GM19238 (cell line): ENCODE measurements around the gene SHC4.
"Not testable (repeated sequence)": the region's sequence is repeated elsewhere in the genome, so short reads cannot be mapped to it uniquely, and the experiment has no call there.

Source experiments
- DNase-seq: peaks from one replicate; pipeline ENCODE4 v3.0.0; 2011; ENCODE audit warnings: low spot score; ENCODE audit not compliant: insufficient read length

SHC4 gene

DNA sequence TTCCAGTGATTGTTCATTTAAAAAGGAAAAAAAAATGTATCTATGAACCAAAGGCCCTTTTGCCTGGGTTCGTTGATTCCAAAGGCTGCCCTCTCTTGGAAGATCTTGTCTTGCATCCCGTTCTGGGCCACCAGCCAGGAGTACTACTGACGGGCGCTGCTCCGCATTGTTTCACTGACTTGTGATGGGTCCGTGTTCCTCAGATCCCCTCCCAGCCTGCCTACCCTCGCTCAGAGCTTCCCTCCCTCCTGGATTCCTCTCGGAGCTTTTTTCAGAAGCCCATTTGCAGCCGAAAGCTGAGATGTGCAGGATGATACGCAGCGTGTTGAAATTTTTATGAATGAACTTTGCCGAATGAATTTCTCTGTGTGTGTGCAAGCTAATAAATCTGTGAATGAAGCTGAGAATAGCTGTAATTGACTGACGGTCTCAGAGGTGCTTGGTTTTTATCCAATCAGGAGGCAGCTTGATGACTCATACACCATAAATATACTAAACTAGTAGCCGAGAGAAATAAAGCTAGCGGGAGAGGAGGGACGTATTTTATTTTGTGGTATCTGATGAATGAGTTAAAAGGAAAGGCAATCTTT lies at the start of gene SHC4:
Gene SHC4 (minus strand): TSS at position 396 of the 590 bp plus-strand sequence. CDS start 904 bp downstream, outside the sequence.
- peak; percentile 7 for DNase-seq

DNA sequence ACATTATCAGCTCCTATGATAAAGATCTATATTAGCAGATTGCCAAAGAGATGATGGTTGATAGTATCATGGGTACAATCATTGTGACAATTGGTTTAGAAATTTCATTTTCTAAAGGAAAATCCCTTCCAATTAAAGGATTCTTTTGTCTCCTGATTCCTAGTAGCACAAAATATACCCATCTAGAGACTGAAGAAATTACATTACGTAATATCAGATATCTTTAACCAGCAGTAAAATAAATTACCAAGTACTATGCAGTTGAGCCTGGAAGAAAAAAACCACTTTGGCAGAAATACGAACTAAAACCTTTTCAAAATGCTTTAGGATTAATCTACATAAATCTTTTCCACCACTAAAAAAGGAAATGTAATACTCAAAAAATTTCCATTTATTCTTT lies 35.6 kb upstream of the SHC4 start:
- DNase-seq: no peak

- DNase-seq: no peak
Observed at GRCh38 chr15:48996276-48996675, 32.6 kb upstream of the SHC4 start.

DNA sequence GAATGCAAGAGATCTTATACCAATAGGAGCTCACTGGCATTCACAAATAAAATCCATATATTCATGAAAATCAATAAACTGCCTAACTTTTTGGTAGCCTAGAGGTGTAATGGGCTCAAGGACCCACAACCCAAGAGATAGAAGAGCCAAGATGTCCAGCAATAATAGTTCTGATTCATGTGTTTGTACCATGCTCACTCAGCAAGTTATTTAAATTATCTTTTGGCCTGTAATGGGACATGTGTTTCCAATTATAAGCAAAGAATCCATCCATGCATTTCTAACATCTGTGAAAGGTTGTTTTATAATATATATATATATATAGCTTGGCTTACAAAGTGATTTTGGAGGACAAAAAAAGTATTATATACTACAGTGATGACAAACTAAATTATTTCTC lies 29.7 kb upstream of the SHC4 start:
- no peak for DNase-seq

DNA sequence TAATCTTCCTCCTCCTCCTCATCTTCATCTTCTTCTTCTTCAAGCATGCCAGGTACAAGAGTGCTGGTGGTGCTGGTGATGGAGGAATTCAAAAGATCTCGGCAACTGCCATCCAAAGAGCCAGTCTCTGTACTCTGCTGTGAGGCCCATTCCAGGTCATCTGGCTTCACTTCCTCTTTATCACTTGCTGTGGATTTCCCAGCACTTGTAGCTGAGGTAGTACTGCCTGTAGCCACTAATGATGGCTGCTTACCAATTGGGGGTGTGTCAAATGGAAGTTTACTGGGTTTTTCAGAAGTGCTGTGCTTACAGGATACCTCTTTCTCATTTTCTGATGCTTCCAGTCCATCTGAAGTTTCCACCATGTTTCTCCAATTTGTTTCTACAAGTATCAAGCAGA lies 28.8 kb upstream of the SHC4 start:
- no peak for DNase-seq

DNA sequence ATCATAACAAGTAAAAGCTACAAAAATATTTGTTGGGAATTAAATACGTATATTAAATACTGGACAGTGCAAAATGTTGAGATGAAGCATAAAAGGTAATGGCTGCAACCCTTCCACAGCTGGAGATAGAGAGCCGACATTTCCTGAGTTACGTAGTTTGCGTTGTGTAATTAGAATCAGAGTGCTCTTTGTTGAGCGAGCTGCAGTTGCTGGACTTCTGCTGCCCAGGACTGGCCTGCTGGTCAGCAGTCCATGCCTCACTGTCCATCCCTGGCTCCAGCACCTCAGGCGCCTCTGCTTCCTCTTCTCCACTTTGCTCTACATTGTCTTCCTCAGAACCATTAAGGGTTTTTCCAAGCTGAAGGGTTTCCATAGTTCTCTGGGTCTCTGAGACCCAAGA lies 28.4 kb upstream of the SHC4 start:
- no peak for DNase-seq

DNA sequence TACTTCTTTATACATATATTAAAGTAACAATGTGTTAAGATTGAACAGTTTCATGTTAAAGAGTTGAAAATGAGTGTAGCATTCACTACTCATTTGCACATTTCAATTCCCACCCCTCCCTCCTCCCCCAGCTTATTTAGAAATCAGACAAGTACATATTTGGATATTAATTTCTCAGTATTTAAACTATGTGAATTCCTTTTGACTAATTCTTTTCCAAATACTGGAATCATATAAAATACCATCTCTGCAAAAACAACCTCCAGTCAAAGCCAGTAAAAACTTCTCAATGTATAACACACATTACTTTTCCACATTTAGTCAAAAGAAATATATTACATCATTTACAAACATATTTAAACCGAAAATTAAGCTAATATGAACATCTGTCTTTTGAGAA lies 25.5 kb upstream of the SHC4 start:
- DNase-seq: no peak

DNA sequence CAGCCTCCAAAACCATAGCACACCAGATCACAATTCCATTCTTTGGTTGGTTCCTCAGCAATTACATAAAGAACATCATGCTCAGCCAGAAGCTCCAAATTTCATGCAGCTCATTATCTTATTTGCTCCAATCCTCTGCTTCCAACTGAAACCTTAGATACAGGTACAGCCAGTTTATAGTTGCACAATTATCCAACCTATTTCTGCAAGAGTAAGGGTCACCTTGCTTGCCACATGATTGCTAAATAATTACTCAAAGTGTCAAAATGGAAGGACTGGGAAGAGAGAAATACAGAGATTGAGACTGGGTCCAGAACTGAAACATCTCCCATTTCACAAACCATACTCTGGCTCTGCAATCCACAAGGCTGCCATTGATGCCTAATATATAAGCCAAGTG lies 23.4 kb upstream of the SHC4 start:
- no peak for DNase-seq

GRCh38 chr15:48986240-48986639 lies 22.5 kb upstream of the SHC4 start:
- DNase-seq: no peak

GRCh38 chr15:48985516-48985915 lies 21.8 kb upstream of the SHC4 start:
- no peak for DNase-seq

DNA sequence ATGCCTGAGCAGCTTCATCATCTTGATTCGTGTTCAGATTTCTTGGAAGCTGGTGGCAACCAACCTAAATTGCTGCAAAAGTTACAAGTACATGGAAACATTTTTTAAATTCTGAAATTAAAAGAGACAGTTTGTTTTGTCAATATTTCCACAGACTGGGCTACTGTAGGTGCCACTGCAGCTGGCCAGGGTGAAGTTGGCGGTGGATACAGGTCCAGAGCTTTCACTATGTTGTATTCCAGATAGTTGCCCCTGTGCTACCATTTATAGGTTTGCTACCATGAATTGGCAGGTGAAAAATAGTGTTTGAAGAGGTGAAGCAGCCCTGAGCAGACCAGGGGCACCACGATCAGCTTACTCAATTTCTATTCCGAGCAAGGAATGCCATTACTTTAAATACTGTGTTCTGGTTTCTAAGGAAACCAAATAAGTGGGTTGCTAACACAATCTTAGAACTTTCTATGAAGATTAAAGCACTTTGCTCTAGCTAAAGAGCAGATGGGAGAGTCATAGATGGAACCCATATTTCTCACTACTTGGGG lies 21.2 kb upstream of the SHC4 start:
- DNase-seq: no peak

DNA sequence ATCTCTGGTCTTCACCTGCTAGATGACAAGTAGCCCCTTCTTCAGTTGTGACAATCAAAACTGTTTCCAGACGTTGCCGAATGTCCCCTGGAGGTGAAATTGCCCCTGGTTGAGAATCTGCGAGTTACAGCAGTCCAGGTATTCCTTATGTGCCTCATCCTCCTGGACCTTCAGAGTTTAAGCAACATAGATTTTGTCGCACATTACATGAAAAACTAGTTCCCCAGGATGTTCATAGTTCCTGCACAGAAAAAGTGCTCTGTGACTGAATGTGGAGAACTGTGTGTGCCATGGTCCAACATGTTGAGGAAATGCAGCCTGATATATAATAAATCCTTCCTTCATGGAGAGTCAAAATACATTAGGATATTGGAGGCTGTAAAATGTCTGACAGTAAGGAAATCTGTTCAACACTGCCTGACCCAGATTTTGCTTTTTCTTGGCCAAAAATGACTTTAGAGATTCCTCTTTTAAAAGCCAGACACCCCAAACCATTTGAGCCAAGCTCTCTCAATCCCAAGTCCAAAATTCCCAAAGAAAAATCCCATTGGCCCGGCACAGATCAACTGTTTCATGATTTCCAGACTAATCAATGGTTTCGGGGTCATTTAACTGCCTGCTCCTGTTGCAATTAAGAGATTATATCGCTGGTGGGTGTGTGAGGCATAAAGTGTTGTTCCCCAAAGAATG lies 20.4 kb upstream of the SHC4 start:
- DNase-seq: no peak

GRCh38 chr15:48983300-48983699 lies 19.6 kb upstream of the SHC4 start:
- DNase-seq: no peak

GRCh38 chr15:48981941-48982340 lies 18.2 kb upstream of the SHC4 start:
- DNase-seq: no peak

GRCh38 chr15:48978638-48979037 lies 14.9 kb upstream of the SHC4 start:
- DNase-seq: no peak

DNA sequence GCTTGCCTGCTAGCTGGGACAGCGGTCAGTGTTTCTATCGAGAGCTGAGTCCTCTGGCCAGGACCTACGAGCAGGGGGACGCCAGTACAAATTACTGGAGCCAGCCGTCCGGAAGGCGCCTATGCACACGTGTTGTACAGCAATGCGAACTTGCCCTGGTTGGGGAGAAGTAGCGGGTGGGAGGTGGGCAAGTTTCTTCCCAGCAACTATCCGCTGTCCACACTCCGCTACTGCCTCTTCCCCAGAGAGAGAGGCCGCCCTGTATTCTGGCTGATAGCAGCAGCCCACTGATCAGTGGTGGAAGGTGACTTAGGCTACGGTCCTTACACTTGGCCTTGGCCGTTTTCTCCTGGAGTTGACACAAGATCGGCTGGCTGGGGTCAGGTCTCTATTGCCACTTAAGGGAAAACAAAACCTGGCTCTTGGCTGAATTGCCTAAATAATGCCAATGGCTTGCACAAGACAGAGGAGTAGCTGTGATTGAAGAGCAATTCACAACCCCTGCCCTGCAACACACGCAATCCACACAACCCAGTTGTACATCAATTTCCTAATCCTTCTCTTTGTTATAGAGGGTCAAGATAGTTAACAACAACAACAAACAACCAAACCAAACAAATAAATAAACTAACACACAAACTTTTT lies 12.8 kb upstream of the SHC4 start:
- DNase-seq: no peak

DNA sequence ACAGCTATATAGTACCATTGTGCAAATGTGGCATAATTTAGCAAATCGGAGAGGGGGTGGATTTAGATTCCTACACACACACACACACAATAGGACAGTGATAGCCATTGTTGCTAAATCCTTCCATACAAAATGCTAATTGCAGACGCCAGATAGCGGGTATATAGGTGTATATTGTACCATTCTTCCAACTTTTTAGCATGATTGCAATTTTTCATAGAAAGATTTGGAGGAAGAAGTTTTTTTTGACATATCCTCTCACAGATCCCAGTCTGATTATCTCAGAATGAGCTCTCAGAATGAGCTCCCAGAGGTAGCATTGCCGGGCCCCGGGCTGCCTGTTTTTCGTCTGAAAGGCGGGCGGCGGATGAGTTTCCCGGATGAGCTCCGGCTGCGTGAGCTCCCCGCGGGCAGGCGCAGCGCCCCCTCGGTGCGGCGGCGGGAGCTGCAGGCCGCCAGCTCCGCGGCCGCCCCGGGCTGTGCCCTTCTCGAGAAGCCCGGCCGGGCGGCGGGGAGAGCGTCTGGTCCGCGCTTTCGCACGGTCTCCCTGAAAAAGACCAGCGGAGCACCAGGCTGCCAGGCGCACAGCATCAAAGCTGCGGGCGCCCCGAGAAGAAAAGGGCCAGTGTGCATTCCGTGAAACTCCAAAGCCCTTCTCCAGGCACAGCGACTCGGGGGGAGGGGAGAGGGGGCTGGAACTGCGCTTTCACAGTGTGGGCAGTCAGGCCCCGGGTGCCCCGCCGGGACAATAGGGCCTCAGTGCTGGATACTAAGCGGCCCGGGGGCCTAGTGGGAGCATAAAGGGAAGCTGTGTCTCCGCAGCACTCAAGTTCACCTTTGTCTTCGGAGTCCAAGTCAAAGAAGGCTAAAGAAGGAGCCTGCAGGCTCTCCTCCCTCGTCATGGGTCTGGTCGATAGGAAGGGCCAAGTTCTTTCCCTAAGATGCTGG lies 12.0 kb upstream of the SHC4 start:
- DNase-seq: peak; percentile 75

- DNase-seq: no peak
Observed at GRCh38 chr15:48974882-48975281, 11.2 kb upstream of the SHC4 start.

DNA sequence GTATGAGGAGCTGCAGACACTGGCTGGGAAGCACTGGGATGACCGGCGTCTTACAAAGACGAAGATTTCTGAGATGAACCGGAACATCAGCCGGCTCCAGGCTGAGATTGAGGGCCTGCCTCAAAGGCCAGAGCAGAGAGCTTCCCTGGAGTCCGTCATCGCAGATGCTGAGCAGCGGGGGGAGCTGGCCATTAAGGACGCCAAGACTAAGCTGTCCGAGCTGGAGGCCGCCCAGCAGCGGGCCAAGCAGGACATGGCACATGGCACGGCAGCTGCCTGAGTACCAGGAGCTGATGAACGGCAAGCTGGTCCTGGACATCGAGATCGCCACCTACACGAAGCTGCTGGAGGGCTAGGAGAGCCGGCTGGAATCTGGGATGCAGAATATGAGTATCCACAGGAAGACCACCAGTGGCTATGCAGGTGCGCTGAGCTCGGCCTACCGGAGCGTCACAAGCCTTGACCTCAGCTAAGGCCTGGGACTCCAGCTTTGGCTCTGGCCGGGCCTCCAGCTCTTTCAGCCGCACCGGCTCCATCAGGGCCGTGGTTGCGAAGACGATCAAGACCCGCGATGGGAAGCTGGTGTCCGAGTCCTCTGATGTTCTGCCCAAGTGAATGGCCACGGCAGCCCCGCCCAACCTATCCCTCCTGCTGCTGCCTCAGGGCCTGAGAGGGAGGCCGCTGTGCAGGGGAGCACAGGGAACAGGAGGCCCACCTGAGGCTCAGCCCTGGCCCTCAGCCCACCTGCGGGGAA lies 9.2 kb upstream of the SHC4 start:
- DNase-seq: no peak

DNA sequence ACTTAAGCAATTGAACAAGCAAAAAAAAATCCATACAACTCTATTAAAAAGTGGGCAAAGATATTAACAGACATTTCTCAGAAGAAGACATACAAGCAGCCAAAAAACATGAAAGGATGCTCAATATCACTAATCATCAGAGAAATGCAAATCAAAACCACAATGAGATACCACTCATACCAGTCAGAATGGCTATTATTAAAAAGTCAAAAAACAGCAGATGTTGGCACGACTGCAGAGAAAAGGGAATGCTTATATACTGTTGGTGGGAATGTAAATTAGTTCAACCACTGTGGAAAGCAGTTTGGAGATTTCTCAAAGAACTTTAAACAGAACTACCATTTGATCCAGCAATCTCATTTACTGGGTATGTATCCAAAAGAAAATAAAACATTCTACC lies 7.2 kb upstream of the SHC4 start:
- DNase-seq: not testable (repeated sequence)

DNA sequence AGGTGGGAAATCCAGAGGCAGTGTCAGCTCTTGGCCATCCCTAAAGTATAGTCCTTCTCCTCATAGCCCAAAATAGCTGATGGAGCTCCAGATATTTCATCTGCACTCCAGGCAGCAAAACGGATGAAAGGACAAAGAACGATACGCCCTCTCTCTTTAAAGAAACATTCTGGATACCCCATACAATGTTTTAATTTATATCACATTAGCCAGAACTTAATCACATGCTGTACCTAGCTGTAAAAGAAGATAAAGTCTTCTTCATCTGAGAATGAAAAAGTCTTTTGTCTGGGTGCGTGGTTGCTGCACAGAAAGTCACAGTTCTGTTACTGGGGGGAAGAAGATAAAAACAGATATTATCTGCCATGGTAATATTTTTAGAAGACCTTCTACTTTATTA lies 4.3 kb upstream of the SHC4 start:
- no peak for DNase-seq
